ENCODE results near the gene GLB1L. TPM values are rescaled to one million over a fixed set of nuclear protein-coding genes. Genes with fewer than 3 reads are reported as not detected.
A peak's percentile ranks its signal among the peaks of the same experiment; 100 is the strongest.

The GLB1L gene
- total RNA-seq, 2 donors from 2014 or later = 3.1 to 11.2 TPM

DNA sequence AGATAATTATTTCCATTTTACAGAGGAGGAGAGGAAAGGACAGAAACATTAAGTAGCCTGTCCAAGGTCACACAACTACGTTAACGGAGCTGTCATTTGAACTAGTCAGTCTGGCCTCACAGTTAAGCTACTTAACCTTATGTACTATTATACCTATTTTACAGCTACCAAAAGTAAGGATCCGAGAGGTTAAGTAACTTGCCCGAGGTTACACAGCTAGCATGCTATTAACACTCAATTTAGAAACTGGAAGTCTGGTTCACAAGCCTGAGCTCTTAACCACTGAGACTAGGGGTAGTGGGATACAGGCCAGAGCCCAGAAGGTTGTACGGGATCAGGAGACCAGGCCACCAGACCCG is 476 bp downstream of the GLB1L start:
- H3K36me3 ChIP-seq (replicated peaks in 1 of 2; ENCODE audit: insufficient read depth in 1 of 2, low read depth in 2 of 2) = no peaks in the 10 kb centered on the region
- TF ChIP-seq POLR2A (IDR thresholded peaks at IDR 0.05) = no peak
- TF ChIP-seq, protein P1, sequence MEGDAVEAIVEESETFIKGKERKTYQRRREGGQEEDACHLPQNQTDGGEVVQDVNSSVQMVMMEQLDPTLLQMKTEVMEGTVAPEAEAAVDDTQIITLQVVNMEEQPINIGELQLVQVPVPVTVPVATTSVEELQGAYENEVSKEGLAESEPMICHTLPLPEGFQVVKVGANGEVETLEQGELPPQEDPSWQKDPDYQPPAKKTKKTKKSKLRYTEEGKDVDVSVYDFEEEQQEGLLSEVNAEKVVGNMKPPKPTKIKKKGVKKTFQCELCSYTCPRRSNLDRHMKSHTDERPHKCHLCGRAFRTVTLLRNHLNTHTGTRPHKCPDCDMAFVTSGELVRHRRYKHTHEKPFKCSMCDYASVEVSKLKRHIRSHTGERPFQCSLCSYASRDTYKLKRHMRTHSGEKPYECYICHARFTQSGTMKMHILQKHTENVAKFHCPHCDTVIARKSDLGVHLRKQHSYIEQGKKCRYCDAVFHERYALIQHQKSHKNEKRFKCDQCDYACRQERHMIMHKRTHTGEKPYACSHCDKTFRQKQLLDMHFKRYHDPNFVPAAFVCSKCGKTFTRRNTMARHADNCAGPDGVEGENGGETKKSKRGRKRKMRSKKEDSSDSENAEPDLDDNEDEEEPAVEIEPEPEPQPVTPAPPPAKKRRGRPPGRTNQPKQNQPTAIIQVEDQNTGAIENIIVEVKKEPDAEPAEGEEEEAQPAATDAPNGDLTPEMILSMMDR (IDR thresholded peaks at IDR 0.05) = no peak
- intact Hi-C loops (cut with DNase I) = no loop called here
- peak overlapping the region in 3 of 4 donors; percentile 80 to 96 (median 93) for H3K27ac ChIP-seq
- no peaks in the 10 kb centered on the region for H3K9me3 ChIP-seq
- peaks cover 50% of the 10 kb centered on the region for H3K4me1 ChIP-seq
- WGBS, 2 donors = 8 to 16% methylated on average over 6 of the region's 6 CpGs
- H3K27me3 ChIP-seq = no peaks in the 10 kb centered on the region
- peak overlapping the region; percentile 62 to 78 for H3K4me3 ChIP-seq
- ATAC-seq (no peak), DNase-seq (no peak)

GRCh38 chr2:219243291-219243761 is 1.9 kb downstream of the GLB1L start:
- no peak for ATAC-seq
- no peaks in the 10 kb centered on the region for H3K27me3 ChIP-seq
- H3K9me3 ChIP-seq = no peaks in the 10 kb centered on the region
- peak in 1 of 4 donors; percentile 35 for DNase-seq
- peaks cover 36% of the 10 kb centered on the region for H3K4me1 ChIP-seq
- WGBS, 2 donors = 50 to 61% methylated on average over 24 to 28 of the region's 28 CpGs
- H3K4me3 ChIP-seq = no peak overlapping the region
- no peaks in the 10 kb centered on the region for H3K36me3 ChIP-seq (replicated peaks in 1 of 2; ENCODE audit: insufficient read depth in 1 of 2, low read depth in 2 of 2)
- TF ChIP-seq POLR2A (IDR thresholded peaks at IDR 0.05) = no peak
- TF ChIP-seq, protein P1 (IDR thresholded peaks at IDR 0.05) = no peak
- intact Hi-C loops (cut with DNase I) = no loop called here
- H3K27ac ChIP-seq = no peak overlapping the region

GRCh38 chr2:219234331-219234730 is 10.9 kb downstream of the GLB1L start:
- WGBS, 2 donors = 92 to 97% methylated on average over 3 of the region's 3 CpGs
- ATAC-seq (no peak), DNase-seq (no peak)
- Histone ChIP-seq H3K4me3 (no peak overlapping the region), H3K36me3 (replicated peaks in 1 of 2; ENCODE audit: insufficient read depth in 1 of 2, low read depth in 2 of 2) (peaks cover 30 to 36% of the 10 kb centered on the region in 2 donors), H3K4me1 (peaks cover 14% of the 10 kb centered on the region), H3K27ac (no peak overlapping the region), H3K27me3 (no peaks in the 10 kb centered on the region), H3K9me3 (no peaks in the 10 kb centered on the region)
- TF ChIP-seq, protein P1 (IDR thresholded peaks at IDR 0.05) = no peak
- TF ChIP-seq POLR2A (IDR thresholded peaks at IDR 0.05) = no peak
- intact Hi-C loops (cut with DNase I) = no loop called here

DNA sequence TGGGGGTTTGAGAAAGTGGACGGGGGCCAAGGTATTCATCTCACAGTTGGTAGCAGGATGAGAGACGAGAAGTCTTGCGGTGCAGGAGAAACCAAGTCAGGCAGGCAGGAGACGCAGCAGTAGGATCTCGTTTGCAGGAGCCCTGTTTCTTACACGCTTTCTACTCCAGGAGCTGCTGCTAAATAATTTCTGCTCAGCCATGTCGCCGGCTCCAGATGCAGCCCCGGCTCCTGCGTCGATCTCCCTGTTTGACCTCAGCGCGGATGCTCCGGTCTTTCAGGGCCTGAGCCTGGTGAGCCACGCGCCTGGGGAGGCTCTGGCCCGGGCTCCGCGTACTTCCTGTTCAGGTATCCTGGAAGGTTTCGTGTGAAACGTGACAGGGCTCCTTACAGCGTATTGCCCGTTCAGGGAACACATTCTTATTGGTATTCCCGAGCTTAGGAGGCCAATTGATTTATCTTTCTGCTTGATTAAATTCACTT is 15.1 kb downstream of the GLB1L start:
- ATAC-seq (peak; percentile 31), DNase-seq (peak; percentile 57 to 73 (median 67))
- H3K27ac ChIP-seq = peak overlapping the region; percentile 71 to 96 (median 86)
- peak overlapping the region; percentile 25 to 38 for H3K4me3 ChIP-seq
- H3K4me1 ChIP-seq = peaks cover 31% of the 10 kb centered on the region
- H3K27me3 ChIP-seq = no peaks in the 10 kb centered on the region
- H3K9me3 ChIP-seq = no peaks in the 10 kb centered on the region
- 0% methylated on average over 17 to 24 of the region's 24 CpGs for WGBS, 2 donors
- H3K36me3 ChIP-seq (replicated peaks in 1 of 2; ENCODE audit: insufficient read depth in 1 of 2, low read depth in 2 of 2) = peaks cover 17 to 31% of the 10 kb centered on the region in 2 donors
- TF ChIP-seq, protein P1 (IDR thresholded peaks at IDR 0.05) = peak in 1 of 7 experiments; percentile 4
- TF ChIP-seq POLR2A (IDR thresholded peaks at IDR 0.05) = no peak
- intact Hi-C loops (cut with DNase I) = no loop called here
